22Rv1 (cell line): Measurements from ENCODE around the gene MYH14.

Experiments
- ZFX ChIP-seq: fragments of 450-650 bp; IDR thresholded peaks from 2 replicates; pipeline ENCODE4 v1.6.1; 2017; ENCODE audit warnings: antibody characterized with exemption, borderline replicate concordance
- TF ChIP-seq, protein P1 (sequence below): fragments of 450-650 bp; IDR thresholded peaks from 2 replicates; pipeline ENCODE4 v1.5.1; 2017; ENCODE audit warnings: mild to moderate bottlenecking

DNA sequence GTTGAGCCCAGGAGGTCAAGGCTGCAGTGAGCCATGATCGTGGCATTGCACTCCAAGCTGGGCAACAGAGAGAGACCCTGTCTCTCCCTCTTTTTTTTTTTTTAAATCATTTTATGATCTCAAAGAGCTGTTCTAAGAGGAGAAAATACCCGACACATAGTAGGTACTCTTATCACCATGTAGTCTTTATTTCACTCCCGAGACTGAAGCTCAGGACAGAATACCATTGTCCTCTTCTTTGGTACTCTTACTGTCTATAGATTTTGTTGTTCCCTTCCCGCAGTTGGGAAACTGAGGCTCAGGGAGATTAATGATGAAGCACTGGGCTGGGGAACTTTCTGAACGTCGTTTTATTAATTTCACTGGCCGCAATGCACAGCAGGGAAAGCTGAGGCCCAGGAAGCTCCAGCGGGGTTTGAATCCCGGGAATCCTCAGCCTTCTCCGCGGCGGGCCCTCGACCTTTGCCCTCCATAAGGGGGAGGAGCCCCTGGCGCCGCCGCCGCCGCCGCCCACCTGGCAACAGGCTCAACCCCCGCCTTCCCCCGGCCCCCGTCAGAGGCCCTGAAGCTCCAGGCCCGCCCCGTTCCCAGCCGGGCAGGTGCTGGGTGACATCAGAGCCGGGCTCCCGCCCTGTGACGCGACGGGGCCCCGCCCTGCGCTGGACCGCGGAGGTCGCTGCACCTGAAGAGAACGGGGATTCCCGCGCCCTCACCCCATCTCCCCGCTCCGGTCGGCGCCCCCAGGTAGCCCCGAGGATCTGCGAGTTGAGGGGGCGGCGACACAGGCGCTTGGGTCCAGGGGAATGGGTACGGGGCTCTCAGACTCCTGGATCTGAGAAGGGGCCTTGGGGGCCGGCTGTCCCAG lies 1.6 kb downstream of the MYH14 start:
- TF ChIP-seq, protein P1, sequence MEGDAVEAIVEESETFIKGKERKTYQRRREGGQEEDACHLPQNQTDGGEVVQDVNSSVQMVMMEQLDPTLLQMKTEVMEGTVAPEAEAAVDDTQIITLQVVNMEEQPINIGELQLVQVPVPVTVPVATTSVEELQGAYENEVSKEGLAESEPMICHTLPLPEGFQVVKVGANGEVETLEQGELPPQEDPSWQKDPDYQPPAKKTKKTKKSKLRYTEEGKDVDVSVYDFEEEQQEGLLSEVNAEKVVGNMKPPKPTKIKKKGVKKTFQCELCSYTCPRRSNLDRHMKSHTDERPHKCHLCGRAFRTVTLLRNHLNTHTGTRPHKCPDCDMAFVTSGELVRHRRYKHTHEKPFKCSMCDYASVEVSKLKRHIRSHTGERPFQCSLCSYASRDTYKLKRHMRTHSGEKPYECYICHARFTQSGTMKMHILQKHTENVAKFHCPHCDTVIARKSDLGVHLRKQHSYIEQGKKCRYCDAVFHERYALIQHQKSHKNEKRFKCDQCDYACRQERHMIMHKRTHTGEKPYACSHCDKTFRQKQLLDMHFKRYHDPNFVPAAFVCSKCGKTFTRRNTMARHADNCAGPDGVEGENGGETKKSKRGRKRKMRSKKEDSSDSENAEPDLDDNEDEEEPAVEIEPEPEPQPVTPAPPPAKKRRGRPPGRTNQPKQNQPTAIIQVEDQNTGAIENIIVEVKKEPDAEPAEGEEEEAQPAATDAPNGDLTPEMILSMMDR = no peak
- no peak for TF ChIP-seq ZFX
